Heart left ventricle (tissue), 16 donors: ENCODE data around the gene ARHGEF17. TPM values are rescaled to one million over a fixed set of nuclear protein-coding genes. Genes with fewer than 3 reads are reported as not detected.

Experiments used
- ATAC-seq, 4 donors: fragments of 200-7000 bp; cut with Tn5 transposase; one replicate each; pipeline ENCODE4 v1.9.1; 2020 to 2022; ENCODE audit warnings: moderate library complexity in 4 of 4, mild to moderate bottlenecking in 3 of 4, moderate number of reproducible peaks in 1 of 4
- DNase-seq, 5 donors: peaks; one replicate each; pipeline ENCODE4 v3.0.0-alpha.2; 2020
- H3K27ac ChIP-seq, 12 donors: fragments of 200-600 bp; sonication (generic) in 4 of 12; one replicate each; pipeline versions ENCODE4 v1.5.0 to v1.8.0; 2016 to 2022; ENCODE audit warnings: mild to moderate bottlenecking in 2 of 12
- H3K27me3 ChIP-seq, 9 donors: fragments of 200-600 bp; sonication (generic) in 2 of 9; one replicate each; pipeline versions ENCODE4 v1.5.1 to v1.8.0; 2016 to 2022; ENCODE audit warnings: mild to moderate bottlenecking in 3 of 9
- H3K36me3 ChIP-seq, 9 donors: fragments of 200-600 bp; sonication (generic) in 2 of 9; one replicate each; pipeline versions ENCODE4 v1.5.0 to v1.8.0; 2018 to 2022; ENCODE audit warnings: mild to moderate bottlenecking in 2 of 9
- H3K4me1 ChIP-seq, 12 donors: fragments of 200-600 bp; sonication (generic) in 4 of 12; one replicate each; pipeline versions ENCODE4 v1.5.0 to v1.8.0; 2016 to 2022; ENCODE audit warnings: mild to moderate bottlenecking in 3 of 12
- H3K4me3 ChIP-seq, 12 donors: fragments of 200-600 bp; sonication (generic) in 4 of 12; one replicate each; pipeline versions ENCODE4 v1.5.0 to v1.8.0; 2017 to 2022; ENCODE audit warnings: mild to moderate bottlenecking in 9 of 12, moderate library complexity in 4 of 12
- H3K9me3 ChIP-seq, 12 donors: fragments of 200-600 bp; sonication (generic) in 4 of 12; one replicate each; pipeline versions ENCODE4 v1.5.0 to v1.8.0; 2016 to 2022; ENCODE audit warnings: mild to moderate bottlenecking in 1 of 12
- POLR2A ChIP-seq, 2 donors: fragments of 450-650 bp; IDR thresholded peaks; one replicate each; pipeline ENCODE4 v1.6.1; 2017; ENCODE audit warnings: antibody characterized with exemption in 2 of 2, mild to moderate bottlenecking in 2 of 2, moderate library complexity in 2 of 2
- WGBS, 4 donors: extraction: QIAGEN DNeasy Blood & Tissue Kit in 2 of 4; methylation state at CpG; one replicate each; pipeline versions ENCODE4 v1.1.5 to v1.1.7; 2013 to 2018; 5-methylcytosine and 5-hydroxymethylcytosine counted together
- intact Hi-C, 10 donors: fragments of 100-400 bp; cut with DNase I; formaldehyde crosslinking; loops; one replicate each; pipeline versions ENCODE4 v1.11.1 to v1.14.2; 2022
- polyA plus RNA-seq, 2 donors: library from polyadenylated mRNA; stranded (reverse); fragments of 200-250 nt; gene quantifications; one replicate each; pipeline ENCODE4 v1.2.3, GENCODE V29; 2013
- total RNA-seq, 9 donors: library from RNA; depleted of rRNA in 2 of 9; stranded (reverse); fragments of >200 nt in 2 of 9; fragmentation: NEBNext Ultra II Directional in 3 of 9; extraction: Animal tissue kit (Norgen Biotek cat#: 25700) in 3 of 9; gene quantifications; one replicate each; pipeline versions ENCODE4 v1.1.0 to v1.2.4, GENCODE V29; 2016 to 2023
- TF ChIP-seq, protein P1 (sequence below), 12 donors: fragments of 200-600 bp; sonication (generic) in 4 of 12; IDR thresholded peaks; one replicate each; pipeline versions ENCODE4 v1.5.0 to v1.8.0; 2018 to 2022; ENCODE audit warnings: antibody characterized with exemption in 12 of 12, mild to moderate bottlenecking in 5 of 12
- donor health status: ischemic (EF 13 %, LVEDD 7.1; RV severe dilation, severe dysfunction).
- donor health status: healthy with polysubstance abuse.
- donor health status: DM: no; HTN: yes; CAD: no.
- donor health status: DM: no; HTN: no; CAD: no.
- donor health status: ischemic (EF 25% LVEDD 6.9; RV normal size, moderate dysfunction).
- donor health status: ischemic (EF 25% LVEDD 5.7; RV mildly dilated, moderate dysfunction).
- donor health status: healthy.
- donor health status: DM: yes; HTN: yes; CAD: no.
- donor health status: ischemic (EF 35%, LVEDD 5.7; RV mildly dilated, moderate dysfunction).
- donor health status: nonischemic (EF 11% LVEDD 7.7; RV severe dilation, severe dysfunction).
- donor health status: DM: yes; HTN: yes; CAD: no.
- donor health status: PGD.
- donor health status: ischemic (EF 29% LVEDD 5.4; RV normal size, mild dysfunction).
- donor health status: nonischemic (EF 23%, LVEDD 6.1; RV moderate dilation, normal function).

Gene ARHGEF17
- total and polyA plus RNA-seq, 11 donors = 27.5 to 83.9 (median 56.5) TPM

GRCh38 chr11:73306069-73306841 lies 1.8 kb upstream of the ARHGEF17 start:
- H3K9me3 ChIP-seq = no peaks in the 10 kb centered on the region
- peak overlapping the region in 4 of 12 donors; percentile 95 to 100 (median 98) for H3K27ac ChIP-seq
- no peak overlapping the region for H3K4me3 ChIP-seq
- peaks cover 0 to 48% (median 25%) of the 10 kb centered on the region in 12 donors for H3K4me1 ChIP-seq
- H3K27me3 ChIP-seq = peaks cover 0 to 15% (median 0%) of the 10 kb centered on the region in 9 donors
- no peak for TF ChIP-seq POLR2A (IDR thresholded peaks at IDR 0.05)
- TF ChIP-seq, protein P1, sequence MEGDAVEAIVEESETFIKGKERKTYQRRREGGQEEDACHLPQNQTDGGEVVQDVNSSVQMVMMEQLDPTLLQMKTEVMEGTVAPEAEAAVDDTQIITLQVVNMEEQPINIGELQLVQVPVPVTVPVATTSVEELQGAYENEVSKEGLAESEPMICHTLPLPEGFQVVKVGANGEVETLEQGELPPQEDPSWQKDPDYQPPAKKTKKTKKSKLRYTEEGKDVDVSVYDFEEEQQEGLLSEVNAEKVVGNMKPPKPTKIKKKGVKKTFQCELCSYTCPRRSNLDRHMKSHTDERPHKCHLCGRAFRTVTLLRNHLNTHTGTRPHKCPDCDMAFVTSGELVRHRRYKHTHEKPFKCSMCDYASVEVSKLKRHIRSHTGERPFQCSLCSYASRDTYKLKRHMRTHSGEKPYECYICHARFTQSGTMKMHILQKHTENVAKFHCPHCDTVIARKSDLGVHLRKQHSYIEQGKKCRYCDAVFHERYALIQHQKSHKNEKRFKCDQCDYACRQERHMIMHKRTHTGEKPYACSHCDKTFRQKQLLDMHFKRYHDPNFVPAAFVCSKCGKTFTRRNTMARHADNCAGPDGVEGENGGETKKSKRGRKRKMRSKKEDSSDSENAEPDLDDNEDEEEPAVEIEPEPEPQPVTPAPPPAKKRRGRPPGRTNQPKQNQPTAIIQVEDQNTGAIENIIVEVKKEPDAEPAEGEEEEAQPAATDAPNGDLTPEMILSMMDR (IDR thresholded peaks at IDR 0.05) = no peak
- ATAC-seq = no peak
- peaks cover 0 to 4% (median 0%) of the 10 kb centered on the region in 9 donors for H3K36me3 ChIP-seq
- DNase-seq = no peak
- WGBS, 4 donors = 73 to 81% (median 80%) methylated on average over 7 of the region's 7 CpGs
- intact Hi-C loops = loop anchor here in 5 of 10 donors (5.0 kb wide), 4 partner anchors 86 to 356 kb away; partner anchors contain the start of gene FAM168A (in 1 of the 5)

DNA sequence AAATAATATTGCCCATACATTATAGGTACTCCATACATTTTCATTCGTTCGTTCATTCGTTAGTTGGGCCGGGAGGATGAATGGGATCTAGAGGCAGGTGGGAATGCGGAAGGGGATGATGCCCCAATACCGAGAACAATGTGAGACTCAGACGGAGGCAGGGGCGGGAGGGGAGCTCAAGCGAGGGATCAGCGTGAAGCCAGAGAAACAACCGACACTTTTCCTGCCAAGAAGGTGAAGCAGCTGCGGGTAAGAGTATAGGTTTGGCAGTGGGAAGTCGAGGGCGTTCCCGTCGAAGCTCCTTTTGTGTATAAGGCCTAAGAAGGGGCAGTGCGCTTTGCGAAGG lies 1.1 kb upstream of the ARHGEF17 start:
- Histone ChIP-seq H3K27ac (peak overlapping the region in 11 of 12 donors; percentile 16 to 100 (median 95)), H3K4me1 (peaks cover 0 to 54% (median 32%) of the 10 kb centered on the region in 12 donors), H3K4me3 (peak overlapping the region in 11 of 12 donors; percentile 56 to 90 (median 76)), H3K36me3 (peaks cover 0 to 10% (median 0%) of the 10 kb centered on the region in 9 donors), H3K9me3 (no peaks in the 10 kb centered on the region), H3K27me3 (peaks cover 0 to 15% (median 0%) of the 10 kb centered on the region in 9 donors)
- ATAC-seq = no peak
- no peak for DNase-seq
- TF ChIP-seq, protein P1 (IDR thresholded peaks at IDR 0.05) = no peak
- TF ChIP-seq POLR2A (IDR thresholded peaks at IDR 0.05) = no peak
- intact Hi-C loops = loop anchor here (1.0 to 5.0 kb wide), 9 partner anchors 27 to 355 kb away; partner anchors contain the start of genes FAM168A (in 1 of the 10) and RELT (in 1 of the 10)
- WGBS, 4 donors = 15 to 17% (median 16%) methylated on average over 18 of the region's 18 CpGs

- Histone ChIP-seq H3K36me3 (peaks cover 0 to 10% (median 0%) of the 10 kb centered on the region in 9 donors), H3K4me3 (peak overlapping the region; percentile 56 to 90 (median 74)), H3K9me3 (no peaks in the 10 kb centered on the region), H3K4me1 (peaks cover 0 to 59% (median 35%) of the 10 kb centered on the region in 12 donors), H3K27ac (peak overlapping the region; percentile 93 to 100 (median 98)), H3K27me3 (peaks cover 0 to 15% (median 0%) of the 10 kb centered on the region in 9 donors)
- ATAC-seq (peak; percentile 65 to 77 (median 74)), DNase-seq (peak; percentile 97 to 98 (median 97))
- TF ChIP-seq POLR2A (IDR thresholded peaks at IDR 0.05) = peak in 1 of 2 donors; percentile 10
- TF ChIP-seq, protein P1 (IDR thresholded peaks at IDR 0.05) = peak; percentile 59 to 95 (median 82)
- intact Hi-C loops = loop anchor here (1.0 to 5.0 kb wide), 10 partner anchors 15 to 355 kb away; partner anchors contain the start of genes FAM168A (in 1 of the 10) and RELT (in 1 of the 10)
- 0 to 1% (median 1%) methylated on average over 38 to 56 of the region's 56 CpGs for WGBS, 4 donors
Measured at GRCh38 chr11:73307323-73308002, 613 bp upstream of the ARHGEF17 start.
